Activated CD4-positive, alpha-beta memory T cell treated with anti-CD3 and anti-CD28 coated beads for 36 hours (primary cell): ENCODE data around the gene OS9. TPM values are rescaled to one million over a fixed set of nuclear protein-coding genes. Genes with fewer than 3 reads are reported as not detected.

Source experiments
- CTCF ChIA-PET: fragments of 350-600 bp; sonication (Branson Sonifier 250); formaldehyde crosslinking; loops from one replicate; lab custom pipeline; 2021; ENCODE audit warnings: antibody characterized with exemption, inconsistent platforms; lab: Charles Lee
- POLR2A ChIA-PET: fragments of 350-600 bp; sonication (Branson Sonifier 250); formaldehyde crosslinking; loops from one replicate; lab custom pipeline; 2021; ENCODE audit warnings: antibody characterized with exemption; lab: Charles Lee
- DNase-seq: peaks from one replicate; pipeline ENCODE4 v3.0.0-alpha.2; 2020
- H3K27ac Mint-ChIP-seq: one replicate; pipeline ENCODE4 v1.8.0; 2021; ENCODE audit warnings: mixed read lengths
- H3K27me3 Mint-ChIP-seq: one replicate; pipeline ENCODE4 v1.8.0; 2021; ENCODE audit warnings: mixed read lengths
- H3K36me3 Mint-ChIP-seq: one replicate; pipeline ENCODE4 v1.8.0; 2021; ENCODE audit warnings: mixed read lengths
- H3K4me1 Mint-ChIP-seq: one replicate; pipeline ENCODE4 v1.8.0; 2021; ENCODE audit warnings: low read depth, mixed read lengths
- H3K4me3 Mint-ChIP-seq: one replicate; pipeline ENCODE4 v1.8.0; 2021; ENCODE audit warnings: mild to moderate bottlenecking, mixed read lengths
- H3K9me3 Mint-ChIP-seq: one replicate; pipeline ENCODE4 v1.8.0; 2021; ENCODE audit warnings: mixed read lengths
- intact Hi-C: fragments of 100-400 bp; cut with micrococcal nuclease; formaldehyde crosslinking; loops from one replicate; pipeline ENCODE4 v1.15.1; 2023
- total RNA-seq, 2 experiments: library from RNA; stranded (reverse); gene quantifications; one replicate each; pipeline ENCODE4 v1.2.3, GENCODE V29; 2021

Gene OS9
- total RNA-seq, 2 experiments from 2014 or later = 73.4 to 74.8 TPM

DNA sequence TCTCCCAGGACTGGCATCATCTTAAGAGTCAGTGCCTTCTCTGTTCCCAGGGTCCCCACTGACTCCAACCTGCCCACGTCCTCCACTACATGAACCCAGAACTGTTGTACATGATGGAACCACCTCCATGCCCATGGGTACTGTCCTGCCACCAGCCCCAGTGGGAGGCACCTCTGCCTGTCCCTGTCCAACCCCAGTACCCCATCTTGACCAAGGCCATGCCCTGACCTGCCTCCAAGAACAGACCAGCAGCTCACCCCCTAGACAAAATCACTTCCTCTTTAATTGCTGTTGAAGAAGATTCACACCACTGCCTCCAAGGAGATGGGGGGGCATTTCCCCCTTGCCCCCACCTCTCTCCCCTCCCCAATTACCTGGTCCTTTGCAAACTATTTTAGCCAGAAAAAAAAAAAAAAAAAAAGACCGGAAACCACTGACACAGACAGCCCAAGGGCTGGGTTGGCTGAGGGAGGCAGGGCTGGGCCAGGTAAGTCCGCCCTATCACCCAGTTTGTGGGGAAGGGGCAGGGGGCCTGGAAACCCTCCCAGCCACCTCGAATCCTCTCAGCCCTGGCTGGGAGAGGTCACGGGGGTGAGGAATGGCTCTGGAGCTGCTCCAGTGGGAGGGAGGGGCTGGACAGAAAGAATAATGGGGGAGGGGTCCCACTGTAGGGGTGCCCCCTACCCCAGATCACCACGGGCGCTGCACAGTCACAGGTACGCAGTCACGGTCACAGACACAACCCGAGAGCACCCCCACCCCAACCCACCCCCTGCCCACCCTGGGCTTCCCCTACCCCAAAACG lies 31.2 kb downstream of the OS9 start:
- intact Hi-C loops = no loop called here

DNA sequence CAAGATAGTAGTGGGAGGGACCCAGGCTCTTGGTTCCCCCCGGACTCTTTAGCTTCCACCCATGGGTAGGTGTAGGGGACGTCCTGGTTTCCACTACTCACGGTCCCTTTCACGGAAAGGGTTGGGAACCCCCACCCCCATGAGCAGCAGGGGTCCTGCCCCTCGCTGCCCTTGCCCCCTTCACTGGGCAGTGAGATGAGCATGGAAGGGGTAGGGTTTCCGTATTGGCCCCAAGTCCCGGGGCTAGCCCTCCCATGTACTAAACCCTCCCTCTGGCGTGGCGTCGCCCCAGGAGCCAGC lies 31.9 kb downstream of the OS9 start:
- H3K4me1 Mint-ChIP-seq = no peaks in the 10 kb centered on the region
- no peak overlapping the region for H3K27ac Mint-ChIP-seq
- ChIA-PET POLR2A (no interaction called here), CTCF (interaction anchor here (1.0 to 2.1 kb wide), 2 partner anchors 9 to 16 kb away, joined by 3 to 5 read pairs; no protein-coding TSS in a partner anchor)
- peaks cover 36% of the 10 kb centered on the region for H3K36me3 Mint-ChIP-seq
- DNase-seq = no peak
- intact Hi-C loops = no loop called here
- no peak overlapping the region for H3K4me3 Mint-ChIP-seq
- no peaks in the 10 kb centered on the region for H3K27me3 Mint-ChIP-seq
- H3K9me3 Mint-ChIP-seq = no peaks in the 10 kb centered on the region

More for the DNA sequence above, 31.2 kb downstream of the OS9 start:
- no peaks in the 10 kb centered on the region for H3K27me3 Mint-ChIP-seq
- POLR2A ChIA-PET = interaction anchor here (0.6 to 1.2 kb wide), 2 partner anchors 12 to 16 kb away, joined by 3 to 6 read pairs; no protein-coding TSS in a partner anchor
- H3K4me3 Mint-ChIP-seq = no peak overlapping the region
- DNase-seq = no peak
- H3K36me3 Mint-ChIP-seq = peaks cover 35% of the 10 kb centered on the region
- no peaks in the 10 kb centered on the region for H3K9me3 Mint-ChIP-seq
- CTCF ChIA-PET = interaction anchor here (1.0 to 2.1 kb wide), 3 partner anchors 9 to 17 kb away, joined by 3 to 6 read pairs (median 5); no protein-coding TSS in a partner anchor
- H3K4me1 Mint-ChIP-seq = no peaks in the 10 kb centered on the region
- H3K27ac Mint-ChIP-seq = peak overlapping the region; percentile 64

DNA sequence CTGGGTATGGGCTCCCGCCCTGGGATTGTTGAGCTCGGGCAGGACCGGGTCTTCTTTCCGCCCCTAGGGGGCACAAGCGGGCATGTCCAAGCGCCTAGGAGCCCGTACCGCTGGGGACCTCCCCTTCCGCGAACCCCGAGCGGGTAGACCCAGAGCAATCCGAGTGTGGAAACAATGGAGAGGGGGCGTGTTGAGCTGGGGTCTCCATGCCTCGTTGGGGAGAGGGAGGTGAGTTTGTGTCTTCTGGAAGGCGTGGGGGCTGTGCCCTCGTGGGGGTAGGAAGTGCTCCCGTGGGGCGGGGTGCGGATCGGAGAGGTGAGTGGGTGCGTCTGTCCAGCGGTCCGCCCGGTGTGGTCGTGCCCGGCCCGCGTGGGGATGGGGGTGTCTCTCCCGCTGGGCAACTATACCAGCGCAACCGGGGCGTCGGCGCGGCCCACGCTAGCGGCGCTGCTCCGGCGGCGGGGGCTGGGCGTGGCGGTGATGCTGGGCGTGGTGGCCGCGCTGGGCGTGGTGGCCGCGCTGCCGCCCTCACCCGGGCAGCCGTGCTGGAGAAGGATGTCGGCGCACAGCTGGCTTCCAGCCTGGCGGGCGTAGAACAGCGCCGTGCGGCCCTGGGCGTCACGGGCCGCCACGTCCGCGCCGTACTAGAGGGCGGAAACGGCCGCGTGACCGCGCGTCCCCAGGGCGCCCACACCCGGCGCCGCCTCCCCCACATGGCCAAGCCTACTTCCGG lies 32.4 kb downstream of the OS9 start:
- Mint-ChIP-seq H3K4me1 (no peaks in the 10 kb centered on the region), H3K27ac (no peak overlapping the region), H3K36me3 (peaks cover 40% of the 10 kb centered on the region), H3K27me3 (no peaks in the 10 kb centered on the region), H3K9me3 (no peaks in the 10 kb centered on the region), H3K4me3 (no peak overlapping the region)
- intact Hi-C loops = no loop called here
- POLR2A ChIA-PET = no interaction called here
- peak; percentile 32 for DNase-seq
- CTCF ChIA-PET = interaction anchor here (1.0 to 2.1 kb wide), 2 partner anchors 8 to 15 kb away, joined by 3 to 5 read pairs; no protein-coding TSS in a partner anchor

DNA sequence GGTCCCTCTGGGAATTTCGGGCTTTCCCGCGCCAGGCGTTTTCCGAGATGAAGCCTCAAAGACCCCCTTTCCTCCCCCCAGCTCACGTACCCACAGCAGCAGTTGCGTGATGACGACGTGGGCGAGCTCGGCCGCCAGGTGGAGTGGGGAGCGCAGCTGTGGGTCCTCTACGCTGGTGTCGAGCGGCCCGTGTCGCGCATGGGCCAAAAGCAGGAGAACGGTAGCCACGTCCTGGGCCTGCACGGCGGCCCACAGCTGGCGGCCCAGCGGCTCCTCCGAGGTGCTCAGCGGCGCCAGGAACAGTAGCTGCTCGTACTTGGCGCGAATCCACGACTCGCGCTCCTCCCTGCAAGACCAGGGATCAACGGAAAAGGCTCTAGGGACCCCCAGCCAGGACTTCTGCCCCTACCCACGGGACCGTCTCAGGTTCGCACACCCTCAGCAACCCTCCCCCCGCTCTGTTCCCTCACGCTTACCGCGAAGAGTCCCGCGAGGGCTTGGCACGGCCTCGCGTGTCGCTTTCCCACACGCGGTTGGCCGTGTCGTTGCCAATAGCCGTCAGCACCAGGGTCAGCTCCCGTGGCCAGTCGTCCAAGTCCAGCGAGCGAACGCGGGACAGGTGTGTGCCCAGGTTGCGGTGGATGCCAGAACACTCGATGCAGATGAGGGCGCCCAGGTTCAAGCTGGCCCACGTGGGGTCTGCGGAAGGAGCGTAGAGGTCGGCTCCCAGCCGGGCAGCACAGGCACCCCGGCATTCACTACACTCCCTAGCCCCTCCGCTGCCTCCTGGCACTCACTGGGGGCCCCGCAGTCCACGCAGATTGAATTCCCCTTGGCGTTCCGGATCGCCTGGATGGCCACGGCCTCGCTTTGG lies 33.2 kb downstream of the OS9 start:
- Mint-ChIP-seq H3K4me1 (no peaks in the 10 kb centered on the region), H3K27ac (no peak overlapping the region), H3K27me3 (no peaks in the 10 kb centered on the region), H3K9me3 (no peaks in the 10 kb centered on the region), H3K36me3 (peaks cover 41% of the 10 kb centered on the region), H3K4me3 (no peak overlapping the region)
- ChIA-PET POLR2A (no interaction called here), CTCF (interaction anchor here (2.1 kb wide), 1 partner anchor 7 kb away, joined by 5 read pairs; no protein-coding TSS in a partner anchor)
- no peak for DNase-seq
- intact Hi-C loops = no loop called here

DNA sequence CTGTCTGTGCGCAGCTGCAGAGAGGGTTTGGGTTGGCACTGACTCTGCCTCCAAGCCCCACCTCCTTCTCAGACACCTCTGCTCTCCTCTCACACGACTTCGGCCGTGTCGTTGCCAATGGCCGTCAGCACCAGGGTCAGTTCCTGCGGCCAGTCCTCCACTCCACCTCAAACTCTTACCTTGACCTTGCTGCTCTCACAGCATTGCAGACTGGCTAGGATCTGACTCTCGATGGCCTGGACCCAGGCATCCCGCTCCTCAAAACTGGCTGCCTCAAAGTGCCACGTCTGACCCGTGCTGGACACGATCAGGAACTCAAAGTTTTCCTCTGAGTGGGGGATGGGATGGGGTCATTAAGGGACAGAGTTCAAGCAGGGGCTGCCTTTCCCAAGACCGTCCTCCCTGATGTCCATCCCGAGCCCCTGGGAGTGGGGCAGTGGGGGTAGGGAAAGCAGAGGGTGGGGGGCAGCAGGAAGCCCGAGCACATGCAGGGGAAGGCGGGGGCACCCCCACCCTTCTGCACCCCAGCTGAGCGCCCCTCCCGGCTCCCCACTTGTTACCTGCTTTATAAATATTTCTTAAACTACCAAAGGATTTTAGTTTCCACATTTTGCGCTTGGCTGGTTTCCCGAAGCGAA lies 33.9 kb downstream of the OS9 start:
- POLR2A ChIA-PET = no interaction called here
- no peaks in the 10 kb centered on the region for H3K9me3 Mint-ChIP-seq
- peaks cover 49% of the 10 kb centered on the region for H3K36me3 Mint-ChIP-seq
- intact Hi-C loops = no loop called here
- CTCF ChIA-PET = no interaction called here
- no peaks in the 10 kb centered on the region for H3K4me1 Mint-ChIP-seq
- H3K27me3 Mint-ChIP-seq = no peaks in the 10 kb centered on the region
- H3K4me3 Mint-ChIP-seq = no peak overlapping the region
- H3K27ac Mint-ChIP-seq = no peak overlapping the region
- no peak for DNase-seq

DNA sequence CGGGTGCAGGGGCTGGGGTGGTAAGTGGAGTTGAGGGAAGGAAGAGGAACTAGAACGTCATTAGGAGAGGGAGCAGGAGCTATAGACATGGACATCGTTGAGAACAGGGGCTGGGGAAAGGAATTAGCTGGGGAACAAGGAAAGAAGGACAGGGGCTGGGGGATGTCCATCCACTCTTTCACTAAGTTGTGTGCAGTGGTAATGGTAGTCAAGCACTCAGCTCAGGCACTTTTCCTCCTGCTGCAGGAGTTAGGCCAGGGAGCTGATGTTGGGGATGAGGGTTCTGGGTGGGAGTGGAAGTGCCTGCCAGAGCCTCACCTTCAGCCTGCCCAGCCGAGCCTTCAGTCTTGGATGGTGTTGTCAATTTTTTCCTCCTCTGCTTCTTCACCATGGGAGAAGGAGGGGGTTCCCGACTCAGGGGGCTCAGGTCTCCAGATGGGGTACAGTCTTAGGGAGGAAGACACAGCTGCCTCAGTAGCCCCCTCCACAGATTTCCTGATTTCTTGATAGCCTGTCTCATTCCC lies 35.5 kb downstream of the OS9 start:
- Mint-ChIP-seq H3K4me1 (no peaks in the 10 kb centered on the region), H3K9me3 (no peaks in the 10 kb centered on the region), H3K27ac (no peak overlapping the region), H3K27me3 (no peaks in the 10 kb centered on the region), H3K4me3 (no peak overlapping the region), H3K36me3 (peaks cover 55% of the 10 kb centered on the region)
- ChIA-PET POLR2A (interaction anchor here (0.6 kb wide), 1 partner anchor 15 kb away, joined by 7 read pairs; no protein-coding TSS in a partner anchor), CTCF (no interaction called here)
- no peak for DNase-seq
- intact Hi-C loops = no loop called here

DNA sequence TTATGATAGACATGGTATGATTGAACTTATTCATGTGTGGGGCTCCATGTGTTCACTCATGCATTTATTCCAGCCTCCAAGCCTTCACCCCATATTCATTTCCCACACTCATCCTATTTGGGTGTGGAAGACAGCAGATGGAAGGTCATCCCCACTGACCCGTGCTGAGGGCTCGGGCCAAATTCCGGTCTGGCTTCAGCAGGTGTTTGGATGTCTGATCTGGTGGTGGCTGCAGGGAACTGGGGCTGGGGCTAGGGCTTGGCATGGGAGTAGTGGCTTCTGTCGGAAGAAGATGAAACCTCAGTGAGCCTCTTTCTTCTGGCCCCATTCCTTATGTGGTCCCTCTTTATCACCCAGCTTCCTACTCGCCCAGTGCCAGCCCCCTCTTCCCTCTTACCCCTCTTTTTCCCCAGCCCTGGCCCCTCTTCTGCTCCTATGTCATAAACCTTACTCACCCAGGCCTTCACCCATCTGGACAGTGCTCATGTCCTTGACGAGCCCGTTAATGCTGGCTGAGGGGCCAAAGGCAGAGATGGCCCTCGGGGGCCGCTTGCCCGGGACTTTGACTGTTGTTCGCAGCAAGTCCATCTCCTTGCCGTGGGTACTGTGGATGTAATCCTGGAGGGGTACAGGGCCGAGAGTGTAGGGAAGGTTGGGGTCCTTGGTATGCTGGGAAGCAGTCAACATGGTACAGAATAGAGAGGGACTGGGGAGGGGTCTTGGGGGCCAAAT lies 36.6 kb downstream of the OS9 start:
- intact Hi-C loops = no loop called here
- Mint-ChIP-seq H3K36me3 (peaks cover 58% of the 10 kb centered on the region), H3K4me1 (peaks cover 3% of the 10 kb centered on the region), H3K4me3 (no peak overlapping the region), H3K9me3 (no peaks in the 10 kb centered on the region), H3K27me3 (no peaks in the 10 kb centered on the region), H3K27ac (no peak overlapping the region)
- ChIA-PET POLR2A (no interaction called here), CTCF (no interaction called here)
- no peak for DNase-seq

DNA sequence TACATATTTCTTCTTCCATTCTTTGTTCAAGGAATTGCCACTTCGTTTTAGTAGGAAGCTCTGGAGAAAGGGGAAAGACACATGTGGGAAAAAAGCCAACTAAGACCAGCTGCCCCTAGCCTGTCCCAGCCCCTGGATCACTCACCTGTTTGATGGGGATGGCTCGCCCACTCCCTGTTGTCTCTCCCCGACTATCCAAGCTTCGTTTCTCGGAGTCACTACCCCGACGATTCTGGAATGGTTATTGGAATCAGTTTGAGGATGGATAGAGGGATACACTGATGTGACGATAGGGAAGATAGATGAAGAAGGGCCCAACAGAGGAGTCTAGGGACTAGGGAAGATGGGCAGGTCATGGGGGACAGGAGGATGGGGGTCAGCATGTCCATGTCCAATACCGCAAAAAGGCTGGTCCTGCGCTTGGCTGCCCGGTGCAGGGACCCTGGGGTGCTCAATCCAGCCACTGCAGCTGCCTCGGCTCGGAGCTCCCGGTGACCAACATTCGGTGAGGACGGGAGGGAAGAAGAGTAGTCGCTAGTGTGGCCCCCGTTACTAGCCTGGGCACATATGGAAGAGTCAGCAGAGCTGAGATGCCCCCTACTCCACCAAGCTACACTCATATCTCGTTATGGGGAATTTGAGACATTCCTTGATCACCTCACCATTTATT lies 37.6 kb downstream of the OS9 start:
- no peaks in the 10 kb centered on the region for H3K27me3 Mint-ChIP-seq
- intact Hi-C loops = no loop called here
- no peak overlapping the region for H3K4me3 Mint-ChIP-seq
- ChIA-PET CTCF (no interaction called here), POLR2A (no interaction called here)
- no peak for DNase-seq
- H3K36me3 Mint-ChIP-seq = peaks cover 54% of the 10 kb centered on the region
- H3K9me3 Mint-ChIP-seq = no peaks in the 10 kb centered on the region
- H3K27ac Mint-ChIP-seq = no peak overlapping the region
- H3K4me1 Mint-ChIP-seq = peaks cover 6% of the 10 kb centered on the region

DNA sequence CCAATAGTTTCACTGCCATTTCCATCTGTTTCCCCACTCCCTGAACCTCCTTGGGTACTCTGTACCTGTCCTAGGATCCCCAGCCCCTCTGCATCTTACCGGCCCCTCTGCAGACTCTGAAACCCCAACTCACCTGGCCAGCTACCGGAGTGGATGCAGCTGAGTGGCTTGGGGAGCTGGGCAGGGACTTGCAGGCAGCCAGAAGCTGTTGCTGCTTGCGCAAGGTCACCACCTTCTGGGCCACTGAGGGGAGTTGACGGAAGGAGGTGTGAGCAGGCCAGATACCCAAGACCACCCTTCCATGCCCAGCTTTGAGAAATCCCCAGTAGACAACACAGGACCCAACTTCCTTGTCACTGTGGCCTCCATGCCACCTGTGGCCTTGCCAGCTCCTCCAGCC lies 38.3 kb downstream of the OS9 start:
- Mint-ChIP-seq H3K27me3 (no peaks in the 10 kb centered on the region), H3K27ac (no peak overlapping the region), H3K9me3 (no peaks in the 10 kb centered on the region), H3K4me3 (no peak overlapping the region), H3K4me1 (peaks cover 10% of the 10 kb centered on the region), H3K36me3 (peaks cover 58% of the 10 kb centered on the region)
- ChIA-PET CTCF (interaction anchor here (0.9 kb wide), 1 partner anchor 51 kb away, joined by 3 read pairs; the partner anchor contains the start of gene TSFM), POLR2A (no interaction called here)
- intact Hi-C loops = no loop called here
- DNase-seq = no peak

DNA sequence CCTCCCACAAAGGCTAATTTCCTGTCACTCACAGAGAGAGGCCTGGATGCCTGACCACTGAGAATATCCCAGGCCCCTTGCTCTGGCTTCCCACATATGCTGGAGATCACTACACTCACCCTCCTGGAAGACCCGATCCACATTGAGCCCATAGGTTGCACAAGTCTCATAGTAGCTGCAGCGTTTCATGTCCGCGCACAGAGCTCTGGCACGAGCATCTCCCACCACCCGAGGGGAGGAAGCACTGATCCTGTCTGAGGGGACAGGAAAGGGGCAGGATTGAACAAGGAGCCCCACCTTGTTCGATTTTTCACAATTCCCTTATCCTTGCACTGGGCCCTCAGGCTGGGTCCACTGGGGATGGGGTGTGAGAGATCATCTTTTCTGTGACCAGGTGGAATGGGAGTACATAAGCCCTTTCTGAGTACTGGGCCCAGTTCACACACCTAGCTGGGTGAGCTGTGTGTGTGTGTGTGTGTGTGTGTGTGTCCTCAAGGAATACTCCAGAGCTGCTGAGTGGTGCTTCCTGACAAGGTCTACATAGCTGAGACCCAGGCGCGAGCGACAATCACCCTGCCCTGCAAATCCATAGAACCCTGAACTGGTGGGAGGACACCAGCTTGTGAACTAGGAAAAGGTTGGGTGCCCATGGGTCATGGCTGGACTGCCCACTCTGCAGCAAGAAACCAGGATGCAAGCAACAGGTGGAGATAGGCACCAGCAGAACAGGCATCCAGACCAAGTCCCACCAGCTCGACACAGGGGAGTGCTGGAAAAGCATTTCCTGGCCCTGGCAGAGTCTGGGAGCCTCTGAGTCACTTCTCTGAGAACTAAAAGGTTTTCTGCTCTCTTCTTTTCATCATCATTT lies 39.0 kb downstream of the OS9 start:
- Mint-ChIP-seq H3K9me3 (no peaks in the 10 kb centered on the region), H3K36me3 (peaks cover 52% of the 10 kb centered on the region), H3K27me3 (no peaks in the 10 kb centered on the region), H3K4me1 (peaks cover 10% of the 10 kb centered on the region), H3K27ac (peak overlapping the region; percentile 30), H3K4me3 (no peak overlapping the region)
- ChIA-PET POLR2A (no interaction called here), CTCF (interaction anchor here (0.9 kb wide), 1 partner anchor 50 kb away, joined by 3 read pairs; the partner anchor contains the start of gene TSFM)
- DNase-seq = no peak
- intact Hi-C loops = no loop called here
